ENCODE measurements around the gene IPCEF1. TPM values are rescaled to one million over a fixed set of nuclear protein-coding genes. Genes with fewer than 3 reads are reported as not detected.

Gene IPCEF1
- total RNA-seq, 1 donor = 0.36 TPM

DNA sequence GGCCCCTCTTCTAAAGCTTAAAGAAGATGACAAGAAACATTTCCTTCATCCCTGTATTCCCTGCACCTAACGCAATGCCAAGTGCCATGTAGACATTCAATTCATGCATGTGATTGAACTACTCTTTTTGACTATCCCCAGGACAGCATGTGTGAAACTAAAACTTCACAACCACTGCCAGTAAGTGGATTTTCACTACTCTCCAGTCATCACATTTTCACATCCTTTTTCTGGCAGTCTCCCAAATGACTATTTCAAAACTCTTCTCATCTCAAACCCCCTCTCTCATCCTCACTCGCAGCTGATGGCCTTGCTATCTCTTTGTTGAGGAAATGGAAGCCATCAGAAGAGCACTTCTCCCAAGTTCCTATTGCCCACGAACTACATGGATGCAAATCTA, 194.9 kb downstream of the IPCEF1 start:
- Histone ChIP-seq H3K27ac (ENCODE audit: low read depth, low read length) (no peak overlapping the region), H2AFZ (ENCODE audit: low read length) (no peak overlapping the region), H3K4me1 (ENCODE audit: insufficient read depth, low read length) (peaks cover 3% of the 10 kb centered on the region), H3K27me3 (ENCODE audit: insufficient read depth, low read length) (peaks cover 2% of the 10 kb centered on the region), H3K4me2 (ENCODE audit: insufficient read depth, low read length) (no peak overlapping the region), H3K9me3 (ENCODE audit: low read depth, low read length) (no peaks in the 10 kb centered on the region), H3K36me3 (ENCODE audit: insufficient read depth, low read length) (no peaks in the 10 kb centered on the region), H3K4me3 (ENCODE audit: insufficient read depth, low read length) (no peak overlapping the region), H4K20me1 (ENCODE audit: insufficient read depth, low read length) (no peaks in the 10 kb centered on the region), H3K79me2 (ENCODE audit: insufficient read depth, low read length) (no peaks in the 10 kb centered on the region)
- TF ChIP-seq, protein P1, sequence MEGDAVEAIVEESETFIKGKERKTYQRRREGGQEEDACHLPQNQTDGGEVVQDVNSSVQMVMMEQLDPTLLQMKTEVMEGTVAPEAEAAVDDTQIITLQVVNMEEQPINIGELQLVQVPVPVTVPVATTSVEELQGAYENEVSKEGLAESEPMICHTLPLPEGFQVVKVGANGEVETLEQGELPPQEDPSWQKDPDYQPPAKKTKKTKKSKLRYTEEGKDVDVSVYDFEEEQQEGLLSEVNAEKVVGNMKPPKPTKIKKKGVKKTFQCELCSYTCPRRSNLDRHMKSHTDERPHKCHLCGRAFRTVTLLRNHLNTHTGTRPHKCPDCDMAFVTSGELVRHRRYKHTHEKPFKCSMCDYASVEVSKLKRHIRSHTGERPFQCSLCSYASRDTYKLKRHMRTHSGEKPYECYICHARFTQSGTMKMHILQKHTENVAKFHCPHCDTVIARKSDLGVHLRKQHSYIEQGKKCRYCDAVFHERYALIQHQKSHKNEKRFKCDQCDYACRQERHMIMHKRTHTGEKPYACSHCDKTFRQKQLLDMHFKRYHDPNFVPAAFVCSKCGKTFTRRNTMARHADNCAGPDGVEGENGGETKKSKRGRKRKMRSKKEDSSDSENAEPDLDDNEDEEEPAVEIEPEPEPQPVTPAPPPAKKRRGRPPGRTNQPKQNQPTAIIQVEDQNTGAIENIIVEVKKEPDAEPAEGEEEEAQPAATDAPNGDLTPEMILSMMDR (IDR thresholded peaks at IDR 0.05; ENCODE audit: extremely low read depth, low read depth, low read length) = no peak
- DNase-seq (ENCODE audit: insufficient read length, low spot score, missing footprints) = peak; percentile 3

DNA sequence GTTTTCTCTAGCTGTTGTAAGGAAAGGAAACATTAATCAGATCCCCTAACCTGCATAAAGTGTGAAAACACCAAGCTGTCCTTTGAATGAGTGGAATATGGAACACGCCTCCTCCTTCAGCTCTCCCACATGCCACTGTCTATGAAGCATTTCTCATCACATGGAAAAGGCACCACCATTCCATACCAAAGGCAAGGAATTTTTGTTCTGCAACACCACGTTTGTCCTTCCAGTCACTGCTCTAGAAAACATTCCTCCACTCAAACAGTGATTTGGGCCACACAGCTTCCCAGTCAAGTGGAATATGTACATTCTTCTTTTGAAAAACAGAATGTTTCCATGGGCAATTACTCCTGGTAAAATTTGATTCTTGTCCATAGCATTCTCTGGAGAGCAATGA, 197.5 kb downstream of the IPCEF1 start:
- no peak overlapping the region for H2AFZ ChIP-seq (ENCODE audit: low read length)
- H3K4me2 ChIP-seq (ENCODE audit: insufficient read depth, low read length) = no peak overlapping the region
- H3K9me3 ChIP-seq (ENCODE audit: low read depth, low read length) = no peaks in the 10 kb centered on the region
- no peak for DNase-seq (ENCODE audit: insufficient read length, low spot score, missing footprints)
- no peak overlapping the region for H3K27ac ChIP-seq (ENCODE audit: low read depth, low read length)
- no peak overlapping the region for H3K4me3 ChIP-seq (ENCODE audit: insufficient read depth, low read length)
- H3K4me1 ChIP-seq (ENCODE audit: insufficient read depth, low read length) = no peaks in the 10 kb centered on the region
- no peaks in the 10 kb centered on the region for H3K79me2 ChIP-seq (ENCODE audit: insufficient read depth, low read length)
- no peaks in the 10 kb centered on the region for H3K36me3 ChIP-seq (ENCODE audit: insufficient read depth, low read length)
- TF ChIP-seq, protein P1 (IDR thresholded peaks at IDR 0.05; ENCODE audit: extremely low read depth, low read depth, low read length) = no peak
- peaks cover 2% of the 10 kb centered on the region for H3K27me3 ChIP-seq (ENCODE audit: insufficient read depth, low read length)
- H4K20me1 ChIP-seq (ENCODE audit: insufficient read depth, low read length) = no peaks in the 10 kb centered on the region

DNA sequence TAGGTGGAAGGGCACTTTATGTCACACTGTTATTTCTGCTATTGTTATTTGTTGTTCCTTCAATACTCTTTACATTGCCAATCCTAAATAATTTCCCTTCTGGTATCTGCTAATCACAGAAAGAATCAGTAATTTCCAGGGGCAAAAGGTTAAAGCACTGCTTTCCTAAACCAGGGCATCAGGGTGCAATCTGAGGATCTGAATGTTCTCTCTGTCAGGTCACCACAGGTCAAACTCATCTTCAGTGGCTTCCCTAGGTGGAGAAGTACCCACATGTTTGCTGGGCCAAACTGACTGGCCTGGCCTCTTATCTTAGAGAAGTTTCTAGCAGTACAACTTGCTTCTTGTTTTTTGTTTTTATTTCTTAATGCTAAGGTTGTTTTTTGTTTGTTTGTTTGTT, 198.9 kb downstream of the IPCEF1 start:
- Histone ChIP-seq H3K4me1 (ENCODE audit: insufficient read depth, low read length) (no peaks in the 10 kb centered on the region), H3K27me3 (ENCODE audit: insufficient read depth, low read length) (no peaks in the 10 kb centered on the region)
- TF ChIP-seq, protein P1 (IDR thresholded peaks at IDR 0.05; ENCODE audit: extremely low read depth, low read depth, low read length) = no peak

DNA sequence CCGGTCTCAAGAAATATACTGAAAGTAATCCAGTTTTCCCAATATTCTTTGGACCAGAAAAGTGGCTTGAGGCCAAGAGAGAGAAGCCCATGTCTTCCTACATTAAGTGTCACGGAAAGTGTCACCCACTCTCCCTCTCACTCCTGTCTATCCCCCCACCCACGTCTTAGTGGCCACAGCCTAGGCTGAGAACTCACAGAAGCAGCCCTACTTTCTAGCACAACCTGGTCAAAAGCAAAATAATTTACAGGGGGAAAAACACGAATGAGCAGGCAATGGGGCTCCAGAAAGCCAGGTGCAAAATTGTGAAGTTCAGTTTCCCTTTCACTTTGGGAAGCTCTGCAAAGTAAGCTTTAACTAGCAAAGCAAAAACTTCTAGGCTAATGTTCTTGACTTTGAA, 199.5 kb downstream of the IPCEF1 start:
- DNase-seq (ENCODE audit: insufficient read length, low spot score, missing footprints) = no peak
- H3K4me2 ChIP-seq (ENCODE audit: insufficient read depth, low read length) = peak overlapping the region; percentile 18
- H3K27me3 ChIP-seq (ENCODE audit: insufficient read depth, low read length) = no peaks in the 10 kb centered on the region
- H2AFZ ChIP-seq (ENCODE audit: low read length) = no peak overlapping the region
- H3K4me1 ChIP-seq (ENCODE audit: insufficient read depth, low read length) = no peaks in the 10 kb centered on the region
- H3K27ac ChIP-seq (ENCODE audit: low read depth, low read length) = no peak overlapping the region
- no peaks in the 10 kb centered on the region for H3K9me3 ChIP-seq (ENCODE audit: low read depth, low read length)
- H3K36me3 ChIP-seq (ENCODE audit: insufficient read depth, low read length) = no peaks in the 10 kb centered on the region
- H4K20me1 ChIP-seq (ENCODE audit: insufficient read depth, low read length) = no peaks in the 10 kb centered on the region
- H3K79me2 ChIP-seq (ENCODE audit: insufficient read depth, low read length) = no peaks in the 10 kb centered on the region
- TF ChIP-seq, protein P1 (IDR thresholded peaks at IDR 0.05; ENCODE audit: extremely low read depth, low read depth, low read length) = no peak
- H3K4me3 ChIP-seq (ENCODE audit: insufficient read depth, low read length) = no peak overlapping the region

More for the DNA sequence above, 198.9 kb downstream of the IPCEF1 start:
- DNase-seq (ENCODE audit: insufficient read length, low spot score, missing footprints) = peak; percentile 5
- Histone ChIP-seq H3K36me3 (ENCODE audit: insufficient read depth, low read length) (no peaks in the 10 kb centered on the region), H4K20me1 (ENCODE audit: insufficient read depth, low read length) (no peaks in the 10 kb centered on the region), H3K4me2 (ENCODE audit: insufficient read depth, low read length) (no peak overlapping the region), H3K79me2 (ENCODE audit: insufficient read depth, low read length) (no peaks in the 10 kb centered on the region), H2AFZ (ENCODE audit: low read length) (no peak overlapping the region), H3K9me3 (ENCODE audit: low read depth, low read length) (no peaks in the 10 kb centered on the region), H3K27ac (ENCODE audit: low read depth, low read length) (no peak overlapping the region), H3K4me3 (ENCODE audit: insufficient read depth, low read length) (no peak overlapping the region)

Data from osteoblast (primary cell).